VCaP (cell line): ENCODE results near the gene DARS1.

Experiments
- H3K27ac ChIP-seq: fragments of 450-650 bp; 2 replicates; pipeline ENCODE4 v1.5.1; 2017
- CTCF ChIP-seq: fragments of 450-650 bp; conservative IDR thresholded peaks from 2 replicates; pipeline ENCODE4 v1.5.1; 2017; ENCODE audit warnings: mild to moderate bottlenecking, moderate library complexity

The DARS1 gene

GRCh38 chr2:135997380-135997779 lies 12.0 kb upstream of the DARS1 start:
- TF ChIP-seq CTCF = no peak
- H3K27ac ChIP-seq = no peak overlapping the region

DNA sequence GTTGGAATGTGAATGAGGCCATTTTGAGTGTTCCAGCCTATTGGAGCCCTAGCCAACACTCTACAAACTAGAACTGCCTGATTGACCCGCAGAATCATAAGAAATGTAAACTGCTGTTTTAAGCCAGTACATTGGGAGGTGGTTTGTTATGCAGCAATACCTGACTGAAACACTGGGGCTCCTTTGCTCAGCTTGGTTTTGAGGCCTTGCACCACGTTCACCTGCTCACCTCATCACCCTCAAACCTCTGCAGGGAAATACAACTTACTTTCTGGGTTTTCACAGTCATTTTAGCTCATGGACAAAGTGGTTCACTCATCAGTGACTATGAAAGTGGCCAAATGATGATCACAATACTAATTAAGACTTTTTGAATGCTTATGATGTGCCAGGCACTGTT lies 10.9 kb upstream of the DARS1 start:
- no peak for TF ChIP-seq CTCF
- no peak overlapping the region for H3K27ac ChIP-seq

- peak overlapping the region; percentile 11; the same call in 1 of the 2 replicates for H3K27ac ChIP-seq
- TF ChIP-seq CTCF = no peak
Observed at GRCh38 chr2:135994281-135994680, 8.9 kb upstream of the DARS1 start.

- no peak for TF ChIP-seq CTCF
- no peak overlapping the region for H3K27ac ChIP-seq
Observed at GRCh38 chr2:135993421-135993820, 8.0 kb upstream of the DARS1 start.

- H3K27ac ChIP-seq = no peak overlapping the region
- TF ChIP-seq CTCF = no peak
Observed at GRCh38 chr2:135991861-135992260, 6.4 kb upstream of the DARS1 start.

DNA sequence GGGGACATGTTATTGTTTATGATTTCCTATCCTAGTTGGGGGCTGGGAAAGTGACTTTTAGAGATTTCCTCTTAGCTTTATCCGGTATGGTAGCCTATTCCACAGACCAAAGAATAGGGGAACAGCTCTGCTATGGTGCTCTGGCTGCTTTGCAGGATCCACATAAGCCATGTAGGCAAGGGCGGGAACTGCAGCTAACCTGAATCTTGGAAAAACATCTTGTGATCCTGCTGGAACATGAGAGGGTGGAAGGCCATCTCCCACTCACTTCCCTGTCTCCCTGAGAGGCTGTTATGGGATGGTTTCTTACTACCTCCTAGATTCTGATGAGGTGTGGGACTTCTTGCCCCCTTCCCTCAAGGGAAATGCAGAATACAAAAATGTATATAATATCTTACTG lies 2.0 kb upstream of the DARS1 start:
- H3K27ac ChIP-seq = no peak overlapping the region
- TF ChIP-seq CTCF = no peak

- no peak for TF ChIP-seq CTCF
- H3K27ac ChIP-seq = peak overlapping the region; percentile 99
Observed at GRCh38 chr2:135986507-135986906, 1.1 kb upstream of the DARS1 start.
